ENCODE data around the gene FTO. TPM values are rescaled to one million over a fixed set of nuclear protein-coding genes. Genes with fewer than 3 reads are reported as not detected.

The FTO gene
- total and polyA plus RNA-seq, 2 donors from 2014 or later, result 22.3 to 116 TPM

DNA sequence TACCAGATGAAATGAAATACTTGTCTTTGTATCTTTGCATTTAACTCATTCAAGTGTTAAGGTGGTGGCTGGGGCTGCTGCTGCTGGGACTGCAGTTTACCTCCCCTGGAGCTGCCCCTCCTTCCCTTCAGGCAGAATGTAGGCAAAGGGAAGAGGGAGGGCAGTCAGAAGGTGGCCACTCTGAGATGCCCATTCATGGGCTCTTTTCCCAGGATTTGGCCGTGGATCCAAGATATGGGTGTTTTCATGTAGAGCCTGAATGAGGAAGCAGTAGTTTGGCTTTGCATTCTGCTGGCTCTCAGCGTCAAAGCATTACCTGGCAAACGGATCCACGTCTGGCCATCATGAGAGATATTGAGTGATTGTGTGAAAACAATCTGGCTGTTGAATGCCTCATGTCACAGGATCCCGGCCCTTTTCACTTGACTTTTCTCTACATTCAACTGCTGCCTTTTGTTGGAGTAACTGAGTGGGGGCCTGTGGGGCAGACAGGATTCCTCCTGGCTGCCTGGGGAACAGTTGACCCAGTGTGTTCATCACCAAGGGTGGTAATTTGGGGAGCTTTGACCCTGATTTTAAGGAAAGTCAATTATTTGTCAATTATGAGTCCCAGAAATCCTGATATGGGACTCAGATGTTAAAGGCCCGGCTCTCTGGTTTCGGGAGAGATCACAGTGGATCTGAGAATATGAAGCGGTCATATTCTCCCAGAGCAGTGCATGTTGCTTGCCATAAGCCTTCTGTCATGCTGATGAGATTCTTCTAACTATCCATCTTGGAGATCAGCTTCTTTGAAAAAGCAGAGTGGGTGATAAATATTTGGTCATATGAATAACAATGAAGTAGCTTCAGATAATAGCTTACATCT is 345.9 kb downstream of the FTO start:
- no peak for FAIRE-seq
- H3K36me3 ChIP-seq (ENCODE audit: control insufficient read depth in 2 of 3, insufficient read depth in 3 of 3, low read length in 3 of 3), result no peaks in the 10 kb centered on the region
- H3K27ac ChIP-seq (ENCODE audit: low read depth in 2 of 2, low read length in 2 of 2), result no peak overlapping the region
- TF ChIP-seq, protein P1, sequence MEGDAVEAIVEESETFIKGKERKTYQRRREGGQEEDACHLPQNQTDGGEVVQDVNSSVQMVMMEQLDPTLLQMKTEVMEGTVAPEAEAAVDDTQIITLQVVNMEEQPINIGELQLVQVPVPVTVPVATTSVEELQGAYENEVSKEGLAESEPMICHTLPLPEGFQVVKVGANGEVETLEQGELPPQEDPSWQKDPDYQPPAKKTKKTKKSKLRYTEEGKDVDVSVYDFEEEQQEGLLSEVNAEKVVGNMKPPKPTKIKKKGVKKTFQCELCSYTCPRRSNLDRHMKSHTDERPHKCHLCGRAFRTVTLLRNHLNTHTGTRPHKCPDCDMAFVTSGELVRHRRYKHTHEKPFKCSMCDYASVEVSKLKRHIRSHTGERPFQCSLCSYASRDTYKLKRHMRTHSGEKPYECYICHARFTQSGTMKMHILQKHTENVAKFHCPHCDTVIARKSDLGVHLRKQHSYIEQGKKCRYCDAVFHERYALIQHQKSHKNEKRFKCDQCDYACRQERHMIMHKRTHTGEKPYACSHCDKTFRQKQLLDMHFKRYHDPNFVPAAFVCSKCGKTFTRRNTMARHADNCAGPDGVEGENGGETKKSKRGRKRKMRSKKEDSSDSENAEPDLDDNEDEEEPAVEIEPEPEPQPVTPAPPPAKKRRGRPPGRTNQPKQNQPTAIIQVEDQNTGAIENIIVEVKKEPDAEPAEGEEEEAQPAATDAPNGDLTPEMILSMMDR (IDR thresholded peaks at IDR 0.05; ENCODE audit: borderline replicate concordance, extremely low read depth, insufficient read depth), result no peak
- H3K4me1 ChIP-seq (ENCODE audit: control insufficient read depth in 2 of 3, insufficient read depth in 2 of 3, low read depth in 1 of 3, low read length in 3 of 3), result no peaks in the 10 kb centered on the region
- no peak overlapping the region for H3K9ac ChIP-seq (ENCODE audit: low read length in 3 of 3)
- peak in 1 of 5 donors; percentile 36 for DNase-seq
- no peaks in the 10 kb centered on the region for H3K9me3 ChIP-seq (ENCODE audit: control insufficient read depth in 2 of 3, insufficient read depth in 1 of 3, low read length in 3 of 3)
- intact Hi-C loops (cut with DNase I), result no loop called here
- H3K4me3 ChIP-seq (ENCODE audit: low read length in 3 of 3), result no peak overlapping the region
- no peaks in the 10 kb centered on the region for H3K27me3 ChIP-seq (ENCODE audit: control insufficient read depth, insufficient read depth, low read length)

DNA sequence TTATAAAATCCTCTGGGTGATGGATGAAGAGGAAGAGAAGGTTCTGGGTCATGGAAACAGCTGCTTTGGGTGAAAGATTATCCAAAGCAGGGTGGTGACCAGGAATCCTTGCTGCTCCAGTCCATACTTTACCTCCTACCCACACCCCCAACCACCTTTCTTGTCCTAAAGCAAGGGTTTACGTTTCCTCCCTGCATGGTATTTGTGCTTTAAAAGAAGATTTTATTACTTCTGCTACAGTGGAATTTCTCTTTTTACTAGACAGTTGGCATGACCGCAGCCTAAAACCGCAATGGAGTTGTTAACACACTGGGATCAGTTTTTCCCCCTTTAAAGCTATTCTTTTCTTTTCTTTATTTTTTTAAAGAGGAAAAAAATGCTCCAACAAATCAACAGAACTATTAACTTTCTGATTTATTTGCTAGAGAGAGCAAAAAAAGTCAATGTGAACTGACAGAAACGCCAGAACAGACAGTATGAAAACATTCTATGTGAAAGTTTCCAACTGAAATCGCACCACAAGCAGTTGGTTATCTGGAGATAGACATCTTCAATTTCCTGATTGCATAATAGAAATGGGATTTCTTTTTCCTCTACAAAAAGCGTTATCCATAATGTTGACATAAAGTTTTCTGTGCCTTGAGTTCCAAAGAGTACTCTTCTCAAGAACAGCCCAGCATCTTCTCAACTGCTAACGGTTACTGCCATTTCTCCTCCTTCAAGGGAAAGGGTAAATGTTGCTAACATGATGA is 346.7 kb downstream of the FTO start:
- no peaks in the 10 kb centered on the region for H3K4me1 ChIP-seq (ENCODE audit: control insufficient read depth in 2 of 3, insufficient read depth in 2 of 3, low read depth in 1 of 3, low read length in 3 of 3)
- no peaks in the 10 kb centered on the region for H3K36me3 ChIP-seq (ENCODE audit: control insufficient read depth in 2 of 3, insufficient read depth in 3 of 3, low read length in 3 of 3)
- no peaks in the 10 kb centered on the region for H3K27me3 ChIP-seq (ENCODE audit: control insufficient read depth, insufficient read depth, low read length)
- no peak overlapping the region for H3K9ac ChIP-seq (ENCODE audit: low read length in 3 of 3)
- TF ChIP-seq, protein P1 (IDR thresholded peaks at IDR 0.05; ENCODE audit: borderline replicate concordance, extremely low read depth, insufficient read depth), result no peak
- no peak overlapping the region for H3K27ac ChIP-seq (ENCODE audit: low read depth in 2 of 2, low read length in 2 of 2)
- H3K4me3 ChIP-seq (ENCODE audit: low read length in 3 of 3), result no peak overlapping the region
- DNase-seq, result peak in 3 of 5 donors; percentile 72 to 77 (median 72)
- no peak for FAIRE-seq
- intact Hi-C loops (cut with DNase I), result no loop called here
- no peaks in the 10 kb centered on the region for H3K9me3 ChIP-seq (ENCODE audit: control insufficient read depth in 2 of 3, insufficient read depth in 1 of 3, low read length in 3 of 3)

DNA sequence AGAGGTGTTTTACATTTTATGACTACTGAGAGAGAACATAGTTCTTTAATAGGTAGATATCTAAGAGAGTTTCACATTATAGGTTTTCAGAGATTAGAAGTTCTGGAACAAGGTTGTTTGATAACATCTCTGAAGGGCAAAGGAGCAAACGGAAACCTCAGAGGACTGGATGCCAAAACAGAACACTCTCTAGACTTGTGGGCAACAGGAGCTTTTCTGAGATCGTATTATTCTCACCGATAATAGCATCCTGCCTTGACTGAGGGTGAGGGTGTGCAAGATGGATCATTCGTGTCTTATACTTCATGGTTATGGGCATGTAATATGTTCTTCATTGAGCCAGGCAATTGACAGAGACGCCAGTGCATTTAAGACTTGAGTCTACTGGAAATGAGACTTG is 347.9 kb downstream of the FTO start:
- intact Hi-C loops (cut with DNase I), result no loop called here
- no peak overlapping the region for H3K9ac ChIP-seq (ENCODE audit: low read length in 3 of 3)
- no peaks in the 10 kb centered on the region for H3K36me3 ChIP-seq (ENCODE audit: control insufficient read depth in 2 of 3, insufficient read depth in 3 of 3, low read length in 3 of 3)
- TF ChIP-seq, protein P1 (IDR thresholded peaks at IDR 0.05; ENCODE audit: borderline replicate concordance, extremely low read depth, insufficient read depth), result no peak
- FAIRE-seq, result no peak
- H3K9me3 ChIP-seq (ENCODE audit: control insufficient read depth in 2 of 3, insufficient read depth in 1 of 3, low read length in 3 of 3), result no peaks in the 10 kb centered on the region
- no peaks in the 10 kb centered on the region for H3K27me3 ChIP-seq (ENCODE audit: control insufficient read depth, insufficient read depth, low read length)
- no peaks in the 10 kb centered on the region for H3K4me1 ChIP-seq (ENCODE audit: control insufficient read depth in 2 of 3, insufficient read depth in 2 of 3, low read depth in 1 of 3, low read length in 3 of 3)
- H3K4me3 ChIP-seq (ENCODE audit: low read length in 3 of 3), result no peak overlapping the region
- no peak overlapping the region for H3K27ac ChIP-seq (ENCODE audit: low read depth in 2 of 2, low read length in 2 of 2)
- no peak for DNase-seq

Measured in kidney (tissue), 14 donors.